NOMO-1 treated with DMSO at 0.1 percent for 48 hours (cell line): ENCODE data around the gene PRSS23.

Experiments
- DNase-seq: peaks from one replicate; lab custom pipeline; 2025; ENCODE audit not compliant: unreplicated experiment; lab: John Stamatoyannopoulos, UW

The PRSS23 gene

DNA sequence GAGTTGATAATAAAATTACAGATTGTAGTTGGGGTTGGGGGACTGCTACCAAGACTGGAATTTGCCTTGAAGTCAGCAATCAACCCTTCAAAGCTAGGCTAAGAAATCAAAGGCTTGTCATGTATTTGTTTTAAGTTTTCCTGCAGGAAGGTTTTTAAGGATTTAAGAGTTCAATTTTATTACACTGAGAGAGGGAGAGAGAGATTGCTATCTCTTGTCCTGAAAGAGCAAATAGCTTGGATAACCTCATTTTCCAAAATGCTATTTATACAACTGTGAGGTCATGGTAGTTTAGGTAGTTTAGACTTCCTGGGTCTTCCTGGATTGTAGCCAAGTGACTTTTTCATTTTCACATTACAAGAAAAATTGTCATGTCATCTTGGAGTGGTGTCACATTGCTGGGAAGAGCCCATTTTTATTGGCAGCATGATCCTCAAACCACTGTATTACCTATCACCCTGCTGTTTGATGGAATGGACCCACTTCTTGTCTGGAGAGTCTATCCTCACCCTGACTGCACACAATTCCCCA, 10.1 kb upstream of the PRSS23 start:
- DNase-seq = no peak

DNA sequence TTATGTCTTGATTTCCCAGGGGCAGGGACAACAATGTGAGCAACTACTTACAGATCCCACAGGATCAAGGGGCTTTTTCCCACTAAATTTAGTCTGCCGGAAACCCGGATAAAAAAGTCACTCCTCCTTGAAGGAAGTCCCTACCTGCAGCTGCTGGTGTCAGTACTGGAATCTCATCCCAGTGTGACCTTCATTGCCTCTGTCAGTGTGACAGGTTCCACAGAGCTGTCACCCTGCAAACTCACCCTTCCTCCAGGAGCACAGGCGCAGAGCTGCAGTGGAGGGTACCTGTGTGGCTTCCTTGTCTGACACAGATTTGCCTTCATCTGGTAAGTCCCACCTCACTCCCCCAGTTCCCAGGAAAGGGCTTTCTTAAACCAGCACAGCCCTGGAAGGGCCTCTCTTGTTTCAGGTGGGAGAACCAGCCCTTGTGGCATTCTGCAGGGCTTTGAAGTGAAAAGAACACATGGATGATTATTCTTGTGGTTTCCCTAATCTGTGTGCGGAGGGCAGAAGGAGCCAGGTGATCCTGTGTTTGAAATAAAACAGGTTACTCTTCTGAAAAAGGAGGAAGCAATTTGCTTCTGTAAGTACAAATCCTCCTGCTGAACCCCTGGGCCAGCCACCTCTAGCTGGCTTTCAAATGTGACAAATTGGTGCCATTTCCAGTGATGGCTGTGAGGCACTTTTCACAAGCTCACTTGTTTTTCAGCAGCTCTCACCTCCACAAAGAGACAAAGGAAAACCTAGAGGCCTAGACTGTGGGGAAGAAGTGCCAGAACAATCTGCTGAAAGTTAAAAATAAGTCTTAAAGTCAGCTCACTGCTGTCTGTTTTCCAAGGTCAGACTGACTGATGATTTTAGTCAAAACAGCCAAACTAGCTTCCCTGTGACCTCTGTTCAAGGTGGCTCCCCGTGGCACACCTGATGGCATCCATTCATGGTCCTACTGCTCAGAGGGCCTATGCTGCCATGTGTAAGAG, 9.2 kb upstream of the PRSS23 start:
- no peak for DNase-seq

DNA sequence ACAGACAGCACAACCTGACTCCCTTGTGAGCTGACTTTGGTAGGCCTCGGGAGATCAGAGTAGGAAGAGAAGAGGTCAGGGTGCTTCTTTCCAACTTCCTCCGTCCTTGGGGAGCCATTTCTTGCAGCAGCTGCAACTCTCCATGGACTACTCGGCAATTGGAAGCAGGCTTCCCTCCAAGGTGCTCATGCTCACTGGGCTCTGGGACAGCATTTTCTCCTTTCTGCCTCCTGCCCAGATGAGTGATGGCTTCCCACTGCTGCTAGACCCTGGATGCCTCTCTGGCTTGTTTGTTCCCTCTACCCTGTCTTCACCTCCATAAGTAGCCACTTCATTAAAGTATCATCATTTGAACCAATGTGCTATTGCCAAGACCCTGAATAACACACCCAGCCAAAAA, 8.2 kb upstream of the PRSS23 start:
- no peak for DNase-seq

DNA sequence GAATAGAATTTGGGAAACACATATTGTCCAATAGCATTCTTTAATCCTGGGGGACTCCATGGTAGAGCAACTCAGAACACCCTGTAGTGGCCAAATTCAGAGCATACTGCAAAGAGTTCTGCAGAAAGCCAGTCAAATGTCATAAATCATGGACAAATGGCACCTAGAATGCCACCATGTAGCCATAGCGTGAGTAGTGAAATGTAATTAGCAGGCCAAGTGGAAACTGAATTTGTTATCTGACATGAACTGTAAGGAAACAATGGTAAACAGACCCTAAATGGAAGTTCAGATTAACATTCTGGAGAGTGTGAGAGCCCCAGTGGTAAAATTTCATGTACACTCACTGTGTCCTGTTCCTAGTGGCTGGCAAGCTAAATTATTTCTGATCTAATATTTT, 7.0 kb upstream of the PRSS23 start:
- no peak for DNase-seq

DNA sequence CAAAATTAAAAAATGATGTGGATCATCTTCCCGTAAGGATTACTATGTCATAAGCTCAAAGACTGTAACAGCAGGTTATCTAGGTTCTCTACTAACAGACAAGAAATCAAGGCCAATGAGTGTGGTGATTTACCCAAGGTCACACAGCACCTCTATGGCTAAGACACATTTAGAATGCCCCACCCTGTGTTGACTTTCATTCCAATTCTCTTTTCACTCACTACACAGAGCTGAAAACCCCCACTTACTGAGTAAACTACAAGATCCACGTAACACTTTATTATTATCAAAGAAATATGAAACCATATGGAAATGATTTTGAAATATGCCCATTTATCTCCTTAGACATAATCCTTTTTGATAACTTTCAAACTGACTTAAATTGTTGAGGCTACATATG, 4.8 kb upstream of the PRSS23 start:
- no peak for DNase-seq

DNA sequence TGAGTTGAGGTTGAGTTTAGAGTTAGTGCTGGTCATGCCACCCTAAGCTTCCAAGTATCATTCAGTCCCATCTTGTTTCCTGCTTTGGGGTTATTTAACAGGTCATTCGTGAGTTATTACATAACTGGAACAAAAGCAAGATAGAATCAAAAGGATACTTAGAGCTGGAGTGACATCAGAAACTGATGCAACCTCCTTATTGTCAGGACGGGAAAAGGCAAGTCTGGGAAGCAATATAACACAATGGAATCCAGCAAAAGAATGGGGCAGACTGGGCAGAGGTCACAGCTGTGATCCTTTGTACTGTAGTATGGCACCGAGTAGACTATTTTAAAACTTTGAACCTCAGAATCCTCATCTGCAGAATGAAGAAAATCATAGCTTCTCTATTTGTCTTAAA, 4.4 kb upstream of the PRSS23 start:
- no peak for DNase-seq

DNA sequence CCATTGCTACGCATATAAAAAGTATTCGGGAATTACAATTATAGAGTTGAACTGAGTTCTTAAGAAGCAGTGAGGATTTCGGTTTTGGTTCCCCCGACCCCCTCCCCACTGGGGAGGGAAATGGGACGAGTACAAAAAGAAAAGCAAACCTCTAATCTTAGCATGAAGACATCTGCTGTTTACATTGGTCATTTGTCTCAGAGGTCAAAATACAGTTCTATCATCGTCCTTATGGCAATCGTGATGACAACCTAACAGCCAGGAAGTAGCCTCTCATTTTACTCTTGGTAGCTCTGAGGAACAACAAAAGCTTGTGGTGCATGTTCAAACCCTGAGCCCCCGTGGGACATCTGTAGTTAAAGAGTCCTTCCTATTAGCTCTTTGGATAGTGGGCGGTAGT, 3.2 kb upstream of the PRSS23 start:
- no peak for DNase-seq

DNA sequence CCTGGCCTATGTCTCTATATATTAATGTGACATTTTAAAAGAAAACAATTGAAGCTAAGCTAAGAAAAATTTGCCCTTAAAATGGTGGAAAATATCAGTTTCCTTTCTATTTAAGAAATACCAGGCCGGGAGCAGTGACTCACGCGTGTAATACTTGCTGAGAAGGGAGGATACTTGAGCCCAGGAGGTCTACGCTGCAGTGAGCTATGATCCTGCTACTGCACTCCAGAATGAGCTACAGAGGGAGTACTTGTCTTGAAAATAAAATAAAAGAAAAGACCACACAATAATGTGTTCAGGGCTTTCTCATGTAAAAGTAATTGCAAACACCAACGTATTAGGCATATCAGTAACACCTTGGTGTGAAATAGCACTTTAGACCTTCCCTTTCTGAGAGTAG, 1.4 kb upstream of the PRSS23 start:
- DNase-seq = no peak

DNA sequence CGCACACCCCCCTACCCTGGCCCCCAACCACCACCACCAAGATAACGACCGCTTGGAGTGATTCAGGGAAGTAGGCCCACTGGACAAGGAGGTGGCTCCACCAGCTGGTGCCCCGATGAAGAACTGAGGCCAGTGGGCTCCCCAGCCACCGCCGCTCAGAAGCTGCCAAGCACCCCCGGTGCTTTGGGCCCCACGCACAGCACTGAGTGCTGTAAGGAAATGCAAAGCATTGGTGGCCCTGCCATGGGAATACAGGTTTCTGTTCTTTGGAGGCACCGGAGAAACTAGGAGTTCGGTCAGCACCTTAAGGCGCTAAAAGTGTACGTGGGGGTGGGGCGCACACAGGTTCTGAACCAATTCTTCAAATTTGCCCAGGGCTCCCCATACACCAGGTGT, 664 bp upstream of the PRSS23 start:
- no peak for DNase-seq

DNA sequence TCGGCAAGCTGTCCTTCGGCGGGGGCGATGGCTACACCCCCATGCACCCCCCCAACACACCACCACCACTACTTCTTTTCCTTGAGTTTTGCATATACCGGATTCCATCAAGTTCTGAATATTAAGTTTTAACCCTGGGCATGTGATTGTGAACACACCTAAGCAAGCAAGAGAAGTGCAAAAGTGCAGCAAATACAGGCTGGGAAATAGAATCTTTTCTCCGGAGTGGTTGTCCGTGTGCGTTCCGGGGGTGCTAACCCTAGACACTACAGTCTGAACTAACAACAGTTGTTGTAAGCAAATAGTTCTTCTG, 574 bp downstream of the PRSS23 start:
- DNase-seq = no peak

DNA sequence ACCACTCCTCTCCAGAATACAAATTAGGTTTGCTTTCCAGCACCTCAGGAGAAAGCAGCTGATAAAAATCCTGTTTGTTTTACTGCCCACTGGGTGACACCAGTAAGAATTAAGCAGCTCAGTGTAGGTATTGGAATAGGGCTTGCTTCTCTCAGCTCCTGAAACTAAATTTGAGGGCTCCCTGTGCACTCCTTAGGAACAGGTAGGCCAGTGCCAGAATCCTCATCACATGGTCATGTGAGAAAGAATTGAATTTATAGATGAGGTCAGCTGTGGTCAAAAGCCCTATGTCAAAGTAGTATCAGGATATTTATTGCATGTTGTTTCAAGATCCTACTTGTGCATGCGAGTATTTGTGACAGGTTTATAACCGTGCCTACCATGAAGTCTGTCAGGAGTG, 1.0 kb downstream of the PRSS23 start:
- DNase-seq = no peak

DNA sequence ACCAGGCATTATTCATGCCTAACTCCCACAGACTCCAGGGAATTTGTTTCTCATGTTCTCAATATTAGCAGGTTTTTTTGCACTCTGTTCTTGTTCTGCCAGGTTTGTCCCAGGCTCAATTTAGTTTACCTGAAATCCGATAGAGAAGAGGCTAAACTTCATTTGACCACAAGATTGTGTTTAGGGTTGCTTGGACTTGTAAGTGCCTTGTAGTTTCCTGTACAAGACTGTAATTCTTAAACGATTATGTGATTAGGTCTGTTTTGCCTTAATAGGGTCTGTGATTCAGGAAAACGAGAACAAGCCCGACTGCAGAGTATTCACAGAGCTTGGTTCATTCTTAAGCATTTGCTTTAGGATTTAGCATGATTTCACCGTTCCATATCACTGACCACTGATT, 1.8 kb downstream of the PRSS23 start:
- no peak for DNase-seq

DNA sequence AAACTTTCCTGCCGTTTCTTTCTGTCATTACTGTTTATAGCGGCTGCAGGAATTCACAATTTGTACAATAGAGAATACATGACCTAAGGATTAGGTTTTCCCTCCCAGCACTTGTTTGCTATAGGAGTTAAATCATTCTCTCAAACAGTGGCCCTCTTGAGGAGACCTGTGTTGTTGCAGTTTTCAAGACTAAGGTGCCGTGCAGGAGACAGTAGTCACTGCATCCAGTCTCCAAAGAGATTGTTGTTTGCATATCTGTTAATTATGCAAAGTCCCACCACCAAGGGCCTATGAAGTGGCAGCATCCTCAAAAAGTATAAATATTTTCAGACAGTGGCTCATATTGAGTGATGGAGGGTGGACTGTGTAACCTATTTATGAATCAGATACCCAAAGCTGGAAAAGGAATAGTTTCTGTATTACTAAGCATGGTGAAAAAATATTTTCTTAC, 2.3 kb downstream of the PRSS23 start:
- DNase-seq = peak; percentile 14

DNA sequence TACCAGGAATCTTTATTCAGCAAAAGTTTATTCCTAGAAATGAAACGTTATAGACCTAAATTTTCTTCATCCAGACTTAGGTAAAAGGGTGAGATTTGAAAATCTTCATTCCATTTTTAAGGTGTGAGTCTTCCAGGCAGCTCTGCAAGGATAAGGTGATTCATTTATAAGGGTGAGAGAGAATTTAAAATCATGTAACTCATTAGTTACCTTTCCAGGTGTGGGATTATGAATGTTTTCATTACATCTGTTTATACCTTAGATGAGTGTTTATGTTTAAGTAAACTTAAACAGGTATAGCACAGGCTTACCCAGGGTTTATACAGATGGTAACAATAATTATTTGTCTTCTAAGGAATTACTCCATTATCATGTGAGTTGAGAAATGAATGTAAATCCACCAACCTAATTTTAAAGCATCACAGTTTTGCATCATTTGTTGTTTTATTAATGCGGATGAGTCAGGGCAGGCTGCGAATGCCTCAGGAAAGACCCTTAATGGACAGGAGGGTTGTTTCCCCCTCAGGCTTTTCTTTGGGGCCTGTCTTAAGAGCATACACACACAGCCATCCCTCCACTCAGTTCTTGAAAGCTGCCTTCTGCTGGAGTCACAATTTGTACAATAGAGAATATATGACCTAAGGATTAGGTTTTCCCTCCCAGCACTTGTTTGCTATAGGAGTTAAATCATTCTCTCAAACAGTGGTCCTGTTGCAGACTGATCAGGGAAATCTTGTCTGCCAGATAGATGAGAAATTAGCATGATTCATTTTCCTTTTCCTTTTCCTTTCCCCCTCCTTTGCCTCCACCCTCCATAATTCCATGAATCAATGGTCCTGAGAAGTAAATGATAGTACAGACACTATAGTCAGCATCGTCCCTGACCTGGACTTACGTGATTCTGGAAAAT, 3.0 kb downstream of the PRSS23 start:
- no peak for DNase-seq

DNA sequence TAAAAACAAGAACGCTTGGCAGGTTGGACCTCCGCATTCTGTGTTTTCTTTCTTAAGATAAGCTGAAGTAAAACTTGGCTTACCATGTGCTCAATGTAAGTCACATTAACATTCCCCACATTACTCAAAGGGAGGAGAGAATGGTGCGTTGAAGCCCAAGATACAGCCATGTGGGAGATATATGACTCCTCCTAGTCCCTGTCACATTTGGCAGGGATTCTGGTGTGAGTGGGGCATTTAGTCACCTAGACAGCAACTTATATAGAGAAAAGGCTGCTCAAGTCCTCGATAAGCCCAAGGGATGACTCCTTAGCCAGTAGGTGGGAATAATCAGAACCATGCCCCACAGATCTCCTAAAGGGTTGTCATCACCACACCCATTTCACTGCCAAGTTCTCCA, 4.6 kb downstream of the PRSS23 start:
- no peak for DNase-seq

DNA sequence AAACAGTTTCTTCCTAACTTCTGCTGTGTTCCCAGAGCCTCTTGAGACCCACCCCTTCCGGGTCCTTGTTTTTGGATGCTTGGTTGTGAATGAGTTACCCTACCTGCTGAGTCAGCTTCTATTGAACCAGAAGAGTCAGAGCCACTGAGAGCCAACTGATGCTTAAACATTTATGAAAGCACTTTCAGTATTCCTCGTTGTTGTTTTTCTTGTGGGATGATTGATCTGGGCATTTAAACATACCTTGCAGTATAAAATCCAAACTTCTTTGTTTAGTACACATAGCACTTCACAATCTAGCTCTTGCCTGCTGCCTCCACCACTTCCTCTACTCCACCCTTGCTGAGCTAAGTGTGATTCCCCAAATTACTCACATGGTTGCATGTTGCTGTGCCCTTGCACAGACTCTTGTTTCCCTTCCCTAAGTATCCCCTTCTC, 5.5 kb downstream of the PRSS23 start:
- DNase-seq = peak; percentile 34

DNA sequence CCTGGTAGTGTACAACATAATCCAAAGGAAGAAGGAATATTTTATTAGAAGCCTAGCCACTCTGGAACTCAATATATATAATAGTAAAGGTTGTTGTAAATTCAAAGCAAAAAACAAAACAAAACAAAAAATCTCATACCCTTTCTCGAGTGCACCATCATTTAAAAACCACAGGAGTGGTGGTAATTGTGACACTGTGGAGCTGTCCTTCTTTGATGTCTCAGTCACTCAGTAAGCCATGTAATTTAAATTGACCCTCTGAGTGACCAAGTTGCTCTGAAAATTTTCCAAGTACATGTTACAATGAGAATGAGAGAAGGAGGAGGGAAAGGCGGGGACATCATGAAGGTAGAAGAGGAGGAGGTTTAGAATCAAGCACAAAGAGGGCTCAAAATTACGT, 6.6 kb downstream of the PRSS23 start:
- DNase-seq = no peak

DNA sequence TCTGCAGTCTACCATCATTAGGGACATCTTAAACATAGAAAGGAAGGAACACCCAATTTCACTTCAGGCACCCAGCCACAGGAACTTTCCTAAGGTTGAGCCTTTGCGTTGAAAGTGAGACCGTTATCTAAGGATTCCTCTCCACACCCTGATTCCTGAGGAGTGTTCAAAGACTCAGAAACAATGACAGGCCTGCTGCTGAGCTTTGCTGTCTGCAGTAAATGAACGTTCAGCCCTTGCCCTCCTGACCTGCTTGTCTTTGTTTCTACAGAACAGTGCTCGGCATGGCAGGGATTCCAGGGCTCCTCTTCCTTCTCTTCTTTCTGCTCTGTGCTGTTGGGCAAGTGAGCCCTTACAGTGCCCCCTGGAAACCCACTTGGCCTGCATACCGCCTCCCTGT, 7.0 kb downstream of the PRSS23 start:
- no peak for DNase-seq

DNA sequence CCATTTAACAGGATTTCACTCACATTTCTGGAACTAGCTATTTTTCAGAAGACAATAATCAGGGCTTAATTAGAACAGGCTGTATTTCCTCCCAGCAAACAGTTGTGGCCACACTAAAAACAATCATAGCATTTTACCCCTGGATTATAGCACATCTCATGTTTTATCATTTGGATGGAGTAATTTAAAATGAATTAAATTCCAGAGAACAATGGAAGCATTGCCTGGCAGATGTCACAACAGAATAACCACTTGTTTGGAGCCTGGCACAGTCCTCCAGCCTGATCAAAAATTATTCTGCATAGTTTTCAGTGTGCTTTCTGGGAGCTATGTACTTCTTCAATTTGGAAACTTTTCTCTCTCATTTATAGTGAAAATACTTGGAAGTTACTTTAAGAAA, 9.2 kb downstream of the PRSS23 start:
- no peak for DNase-seq

DNA sequence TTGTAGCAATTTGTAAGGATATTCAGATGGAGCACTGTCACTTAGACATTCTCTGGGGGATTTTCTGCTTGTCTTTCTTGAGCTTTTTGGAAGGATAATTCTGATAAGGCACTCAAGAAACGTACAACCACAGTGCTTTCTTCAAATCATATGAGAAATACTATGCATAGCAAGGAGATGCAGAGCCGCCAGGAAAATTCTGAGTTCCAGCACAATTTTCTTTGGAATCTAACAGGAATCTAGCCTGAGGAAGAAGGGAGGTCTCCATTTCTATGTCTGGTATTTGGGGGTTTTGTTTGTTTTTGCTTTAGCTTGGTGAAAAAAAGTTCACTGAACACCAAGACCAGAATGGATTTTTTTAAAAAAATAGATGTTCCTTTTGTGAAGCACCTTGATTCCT, 9.9 kb downstream of the PRSS23 start:
- no peak for DNase-seq

DNA sequence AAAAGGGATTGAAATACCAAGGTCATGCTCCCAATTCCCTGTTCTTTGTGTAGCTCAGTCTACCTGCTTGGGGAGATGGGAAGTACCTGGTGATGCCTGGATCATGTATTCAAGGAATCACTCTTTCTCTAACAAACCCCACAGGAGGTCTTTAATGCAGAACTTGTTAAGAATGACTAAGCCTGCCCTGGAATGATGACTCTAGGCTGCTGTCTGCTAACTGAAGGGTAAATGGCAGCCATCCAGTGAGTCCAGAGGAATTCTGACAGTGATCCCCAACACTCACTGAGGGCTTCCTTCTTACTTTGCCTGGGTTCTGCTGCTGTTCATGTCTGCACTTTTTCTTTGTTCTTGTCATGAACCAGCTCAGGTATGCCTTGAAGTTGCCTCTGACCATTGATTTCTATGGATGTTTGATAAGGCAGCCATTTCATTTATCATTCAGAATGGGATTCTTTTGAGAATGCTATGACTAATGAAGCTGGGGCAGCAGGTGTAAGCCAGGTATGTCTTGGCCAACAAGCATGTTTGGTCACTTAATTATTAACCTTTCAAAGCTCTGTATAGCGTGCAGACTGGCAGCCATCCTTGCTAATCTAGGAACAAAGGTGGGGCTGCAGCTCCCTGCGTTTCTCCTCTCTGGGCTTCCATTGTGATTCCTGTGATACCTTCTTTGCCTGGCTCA, 11.4 kb downstream of the PRSS23 start:
- no peak for DNase-seq
